HG03342 (cell line): ENCODE data around the gene C4BPB.
"Not testable (repeated sequence)": the region's sequence is repeated elsewhere in the genome, so short reads cannot be mapped to it uniquely, and the experiment has no call there.

Experiments
- ATAC-seq: cut with Tn5 transposase; IDR thresholded peaks from one replicate; pipeline ENCODE4 v1.9.1; 2021; ENCODE audit warnings: mild to moderate bottlenecking, moderate library complexity; ENCODE audit not compliant: unreplicated experiment

Gene C4BPB, protein sequence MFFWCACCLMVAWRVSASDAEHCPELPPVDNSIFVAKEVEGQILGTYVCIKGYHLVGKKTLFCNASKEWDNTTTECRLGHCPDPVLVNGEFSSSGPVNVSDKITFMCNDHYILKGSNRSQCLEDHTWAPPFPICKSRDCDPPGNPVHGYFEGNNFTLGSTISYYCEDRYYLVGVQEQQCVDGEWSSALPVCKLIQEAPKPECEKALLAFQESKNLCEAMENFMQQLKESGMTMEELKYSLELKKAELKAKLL

DNA sequence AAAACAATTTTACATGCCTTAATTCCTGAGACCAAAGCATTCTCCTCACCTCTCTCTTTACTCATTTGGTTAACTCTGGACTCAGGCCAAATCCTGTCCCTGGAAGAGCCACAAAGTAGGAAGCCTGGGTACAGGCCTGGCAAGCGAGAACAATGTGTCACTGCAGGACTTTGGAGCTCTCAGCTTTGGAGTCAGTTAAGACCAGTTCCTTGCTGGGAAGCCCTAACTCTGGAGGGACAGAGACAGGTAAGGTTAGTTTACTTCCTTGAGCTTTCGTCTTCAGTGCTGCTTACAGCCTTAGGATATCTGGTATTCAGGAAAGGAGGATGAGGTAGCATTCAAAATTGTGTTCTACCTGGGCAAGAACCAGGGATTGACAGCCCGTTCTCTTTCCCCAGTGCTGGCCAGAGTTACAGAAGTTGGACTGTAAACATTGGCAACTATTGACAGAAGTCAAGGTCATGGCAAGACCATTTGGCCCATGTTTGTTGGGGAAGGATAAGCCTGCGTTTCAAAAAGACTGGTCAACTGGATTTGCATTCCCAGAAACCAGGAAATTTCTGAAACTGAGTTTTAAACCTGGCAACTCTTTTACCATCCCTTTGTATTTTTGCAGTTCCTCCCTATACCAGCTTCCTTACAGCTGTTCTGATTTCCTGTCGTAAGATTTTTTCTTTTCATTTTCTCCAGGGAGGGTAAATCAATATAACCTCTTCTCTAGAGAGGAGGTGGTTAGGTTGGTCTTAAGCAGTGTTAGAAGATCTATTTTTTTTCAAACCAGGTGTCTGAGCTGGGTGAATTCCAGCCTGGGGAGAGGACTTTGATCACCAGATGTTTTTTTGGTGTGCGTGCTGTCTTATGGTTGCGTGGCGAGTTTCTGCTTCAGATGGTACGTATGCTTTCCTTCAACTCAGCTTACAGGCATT is at the start of gene C4BPB:
C4BPB (plus strand) TSS at position 160 of the 926 bp plus-strand sequence; CDS start at position 832, 672 bp downstream.
- no peak for ATAC-seq

DNA sequence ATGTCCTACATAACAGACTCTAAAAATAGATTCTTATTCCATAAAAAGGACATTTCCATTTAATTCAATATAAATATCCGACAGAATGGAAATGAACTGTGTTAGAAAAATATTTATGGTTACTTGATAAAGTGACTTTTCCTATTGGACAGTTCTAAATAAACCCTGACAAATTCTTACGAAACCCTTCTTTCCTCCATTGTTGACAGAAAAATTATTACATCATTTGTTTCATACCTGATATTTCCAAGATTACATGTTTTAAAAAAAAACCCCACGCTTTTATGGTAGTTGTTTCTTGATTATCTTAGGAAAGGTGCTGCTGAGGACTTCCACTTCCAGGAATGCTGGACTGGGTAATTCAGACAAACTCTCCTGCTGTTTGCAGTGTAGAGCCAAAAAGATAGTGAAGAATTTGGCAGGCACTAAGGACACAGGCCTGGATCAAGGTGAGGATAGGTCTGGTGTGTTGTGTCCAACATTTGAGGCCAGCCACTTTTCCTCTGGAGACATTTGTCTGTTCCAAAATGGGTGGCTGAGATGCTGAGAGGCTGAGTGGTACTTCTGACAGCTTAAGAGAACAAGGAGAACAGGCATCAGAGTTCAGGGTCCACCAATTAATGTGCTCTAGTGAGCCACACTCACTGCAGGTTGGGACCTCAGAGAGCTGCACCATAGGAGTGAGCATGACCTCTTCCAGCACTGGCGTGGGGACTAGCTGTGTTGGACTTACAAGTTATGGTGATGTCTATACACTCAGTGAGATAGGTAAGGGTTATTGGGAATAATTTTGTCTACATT is 49.1 kb upstream of the C4BPB start:
- ATAC-seq, result no peak

GRCh38 chr1:207040181-207040533 is 48.5 kb upstream of the C4BPB start:
- ATAC-seq, result no peak

GRCh38 chr1:207041397-207041796 is 47.3 kb upstream of the C4BPB start:
- not testable (repeated sequence) for ATAC-seq

- ATAC-seq, result no peak
These were observed 43.2 kb upstream of the C4BPB start for GRCh38 chr1:207045453-207045852.

GRCh38 chr1:207047505-207047904 is 41.2 kb upstream of the C4BPB start:
- ATAC-seq, result no peak

DNA sequence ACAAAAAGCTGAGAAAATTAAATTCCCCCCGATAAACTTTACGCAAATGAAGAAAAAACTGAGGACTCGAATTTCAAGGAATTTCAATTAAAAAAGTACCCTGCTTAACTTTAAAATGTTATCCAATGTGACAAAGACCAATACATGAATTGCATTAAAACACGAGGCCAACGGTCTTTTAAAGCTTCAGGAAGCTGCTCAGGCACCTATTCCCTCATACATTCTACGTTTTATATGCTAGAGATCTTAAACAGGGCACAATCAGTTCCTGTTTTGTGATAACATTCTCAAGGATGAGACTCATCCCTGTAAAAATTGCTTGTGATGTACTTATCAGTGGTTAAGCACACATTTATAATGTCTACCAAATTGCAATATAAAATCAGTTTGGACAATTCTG is 40.6 kb upstream of the C4BPB start:
- ATAC-seq, result no peak

GRCh38 chr1:207049054-207049453 is 39.6 kb upstream of the C4BPB start:
- ATAC-seq, result no peak

- no peak for ATAC-seq
These were observed 39.1 kb upstream of the C4BPB start for GRCh38 chr1:207049514-207049913.

DNA sequence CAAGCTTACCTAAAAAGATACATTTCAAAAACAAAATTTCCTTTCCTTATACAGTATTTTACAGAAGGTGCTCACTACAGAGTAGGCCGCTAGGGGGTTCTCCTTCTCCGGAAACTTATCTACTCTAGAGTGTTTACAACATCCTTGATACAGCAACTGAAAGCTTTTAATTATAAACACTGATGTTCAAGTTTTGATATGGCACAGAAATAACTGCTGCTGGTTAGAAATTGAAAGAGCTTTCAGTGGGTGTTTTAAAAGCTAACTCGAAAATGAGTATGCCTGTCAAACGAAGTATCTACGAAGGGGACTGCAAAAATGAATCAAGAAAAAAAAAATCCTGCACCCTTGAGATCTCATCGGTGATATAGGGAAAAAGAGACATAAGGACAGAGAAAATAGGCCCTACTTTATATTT is 38.7 kb upstream of the C4BPB start:
- no peak for ATAC-seq

DNA sequence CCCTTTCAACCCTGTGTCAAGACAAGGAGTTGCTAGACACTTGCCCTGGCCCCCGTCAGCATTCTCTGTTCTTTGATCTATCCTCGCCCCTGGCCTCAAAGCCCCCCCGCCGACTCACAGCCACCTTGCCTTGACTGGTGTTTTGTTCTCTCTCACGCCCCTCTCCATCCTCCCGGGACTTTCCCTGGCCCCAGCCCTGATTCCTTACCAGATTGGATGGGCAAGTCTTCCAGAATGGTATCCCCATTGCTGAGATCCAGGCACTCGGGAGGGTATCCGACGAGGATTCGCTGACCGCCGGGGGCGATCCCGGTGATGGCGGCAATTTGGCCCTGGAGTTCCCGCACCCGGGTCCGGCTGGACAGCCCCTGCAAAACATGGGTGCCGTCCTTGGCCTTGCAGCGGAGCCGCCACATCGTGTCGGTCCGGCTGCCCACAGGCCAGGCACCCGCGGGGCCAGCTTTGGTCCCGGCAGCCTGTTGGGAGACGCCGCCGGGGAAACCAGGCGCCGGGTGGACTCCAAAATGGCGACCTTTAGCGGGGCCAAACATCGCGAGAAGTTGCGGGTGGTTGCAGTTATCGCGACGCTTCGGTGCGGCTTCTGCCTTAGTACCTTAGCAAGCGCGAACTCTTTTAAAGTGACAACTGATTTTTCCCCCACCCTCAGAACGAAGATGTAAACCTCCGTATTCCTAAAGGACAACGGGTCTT is 38.0 kb upstream of the C4BPB start:
- peak; percentile 51 for ATAC-seq

DNA sequence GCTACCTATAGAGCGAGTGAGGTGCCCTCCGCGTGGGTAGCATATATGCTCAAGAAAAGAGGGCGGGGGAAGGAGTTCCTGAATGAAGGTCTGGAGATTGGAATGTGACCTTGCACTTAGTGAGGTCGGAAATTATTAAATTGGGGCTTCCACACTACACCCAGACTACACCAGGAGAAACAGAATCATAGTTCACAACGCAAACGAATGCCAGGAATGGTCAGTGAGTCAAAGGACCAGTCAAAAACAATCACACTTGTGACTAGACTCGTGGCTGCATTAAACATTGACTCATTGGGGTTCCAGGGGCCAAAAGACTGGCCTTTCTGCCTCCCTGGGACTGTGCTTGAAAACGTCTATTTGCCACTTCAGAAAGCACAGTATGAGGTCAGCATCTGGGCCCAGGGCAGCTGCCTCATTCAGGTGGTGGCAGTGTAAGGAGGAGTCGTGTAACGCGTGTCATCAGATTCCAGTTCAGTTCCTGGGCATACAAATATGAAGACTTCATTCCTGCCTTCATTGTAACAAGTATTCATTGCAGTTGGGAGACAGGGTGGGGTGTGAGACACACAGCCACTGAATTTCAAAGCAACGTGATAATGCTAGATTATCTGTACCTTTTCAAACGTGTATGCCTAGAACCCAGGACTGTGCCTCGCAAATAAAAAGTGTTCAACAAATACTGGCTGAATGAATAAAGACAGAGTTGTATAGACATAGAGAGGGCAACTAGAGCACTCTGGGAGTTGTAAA is 37.3 kb upstream of the C4BPB start, which contains the start of gene YOD1:
YOD1 (minus strand) TSS at position 18 of the 753 bp plus-strand sequence. CDS start 178 bp downstream, outside the sequence.
- ATAC-seq, result no peak

GRCh38 chr1:207052911-207053769 is 35.5 kb upstream of the C4BPB start, which contains the start of gene PFKFB2:
Gene PFKFB2, plus strand, starts transcription at chr1:207053275. Its CDS starts 1,443 bp downstream, at chr1:207054718.
- ATAC-seq, result peak; percentile 77

DNA sequence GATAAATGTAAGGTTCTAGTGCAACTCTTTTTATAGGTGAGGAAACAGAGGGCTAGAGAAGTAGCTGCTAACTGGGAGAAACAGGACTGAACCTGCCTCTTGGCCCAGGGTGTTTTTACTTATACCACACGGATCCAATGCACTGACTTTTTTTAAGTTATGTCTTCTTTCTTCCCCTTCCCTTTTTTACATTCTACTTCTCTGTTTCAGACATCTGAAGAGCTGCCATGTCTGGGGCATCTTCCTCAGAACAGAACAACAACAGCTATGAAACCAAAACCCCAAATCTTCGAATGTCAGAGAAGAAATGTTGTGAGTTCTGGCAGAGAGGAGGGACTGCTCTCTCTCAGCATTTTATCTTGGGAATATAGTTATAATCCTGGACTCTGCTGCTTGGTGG is 34.2 kb upstream of the C4BPB start:
- no peak for ATAC-seq

- no peak for ATAC-seq
These were observed 33.2 kb upstream of the C4BPB start for GRCh38 chr1:207055386-207056001.

DNA sequence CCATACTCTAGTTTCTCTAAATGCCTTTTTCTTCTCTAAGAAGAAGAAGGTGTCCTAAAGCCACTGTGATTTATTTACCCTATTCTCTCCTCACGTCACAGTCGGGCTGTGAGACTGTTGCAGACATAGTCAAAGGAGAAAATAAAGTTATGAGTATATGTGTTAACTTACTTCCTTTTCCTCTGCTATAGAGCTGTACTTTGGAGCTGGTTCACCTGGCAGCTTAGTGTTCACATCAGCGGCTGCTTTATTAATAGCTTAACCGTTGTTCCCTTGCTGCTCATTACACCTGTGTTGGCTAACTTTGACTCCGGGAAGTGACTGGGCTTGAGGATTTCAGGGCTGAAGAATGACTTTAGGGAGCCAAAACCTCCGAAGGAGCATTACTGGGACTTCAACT is 32.0 kb upstream of the C4BPB start:
- ATAC-seq, result no peak

GRCh38 chr1:207058252-207058651 is 30.4 kb upstream of the C4BPB start:
- no peak for ATAC-seq
